ENCODE measurements around the gene PIEZO1.

PIEZO1 gene

DNA sequence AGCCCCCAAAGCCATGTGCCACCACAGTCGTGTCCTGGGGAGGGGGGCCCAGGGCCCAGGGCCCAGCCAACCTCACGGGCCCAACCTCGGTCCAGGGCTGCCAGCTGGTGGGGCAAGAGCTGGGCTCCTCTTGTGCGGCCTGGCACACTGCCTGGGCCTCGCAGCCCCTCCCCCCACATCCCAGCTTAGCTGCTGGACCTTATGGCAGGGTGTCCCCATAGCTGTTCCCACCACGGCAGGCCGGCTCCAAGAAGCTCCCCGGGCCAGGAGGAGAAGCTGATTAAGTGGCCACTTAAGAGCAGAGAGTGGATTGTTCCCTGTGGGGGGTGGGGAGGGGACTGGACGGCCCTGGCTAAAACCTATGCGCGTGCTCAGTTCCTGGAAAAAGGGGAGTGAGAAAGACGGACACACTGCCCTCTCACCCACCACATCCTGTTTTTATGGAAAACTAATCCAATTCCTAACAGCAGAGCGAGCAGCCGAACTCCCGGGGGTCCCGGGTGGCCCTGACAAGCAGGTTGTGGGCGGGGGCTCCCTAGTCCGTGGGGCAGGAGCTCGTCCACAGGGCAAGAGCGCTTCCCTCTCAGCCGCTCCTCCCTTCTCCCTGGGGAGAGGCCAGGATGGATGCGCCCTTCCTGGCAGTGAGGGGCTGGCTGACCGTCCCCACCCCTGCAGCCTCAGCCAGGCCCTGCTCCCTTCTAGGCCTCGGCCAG, 16.8 kb downstream of the PIEZO1 start:
- peak overlapping the region; percentile 74 for H3K27ac ChIP-seq

DNA sequence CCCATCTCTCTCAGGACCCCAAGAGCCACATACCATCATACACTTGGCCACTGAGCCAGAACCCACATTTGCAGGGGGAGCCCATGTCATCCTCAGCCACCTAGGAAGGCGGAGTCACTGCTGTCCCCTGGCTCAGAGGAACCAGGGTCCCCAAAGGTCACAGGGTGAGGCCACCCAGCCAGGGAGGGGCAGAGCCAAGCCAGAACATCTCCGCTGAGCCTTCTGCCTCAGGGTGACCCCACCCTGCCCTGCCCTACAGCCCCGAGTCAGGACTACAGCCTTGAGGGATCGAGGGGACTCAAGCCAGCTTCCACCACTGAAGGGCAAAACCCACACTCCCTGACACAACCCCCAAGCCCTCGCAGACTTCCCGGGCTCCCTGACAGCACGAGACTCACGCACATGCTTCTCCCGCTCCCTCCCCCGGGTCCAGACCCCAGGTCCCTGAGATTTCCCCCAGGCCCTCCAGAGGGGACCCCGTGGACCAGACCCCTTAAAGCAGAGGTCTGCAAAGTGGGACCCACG, 17.4 kb downstream of the PIEZO1 start:
- no peak overlapping the region for H3K27ac ChIP-seq
- TF ChIP-seq, protein P1, sequence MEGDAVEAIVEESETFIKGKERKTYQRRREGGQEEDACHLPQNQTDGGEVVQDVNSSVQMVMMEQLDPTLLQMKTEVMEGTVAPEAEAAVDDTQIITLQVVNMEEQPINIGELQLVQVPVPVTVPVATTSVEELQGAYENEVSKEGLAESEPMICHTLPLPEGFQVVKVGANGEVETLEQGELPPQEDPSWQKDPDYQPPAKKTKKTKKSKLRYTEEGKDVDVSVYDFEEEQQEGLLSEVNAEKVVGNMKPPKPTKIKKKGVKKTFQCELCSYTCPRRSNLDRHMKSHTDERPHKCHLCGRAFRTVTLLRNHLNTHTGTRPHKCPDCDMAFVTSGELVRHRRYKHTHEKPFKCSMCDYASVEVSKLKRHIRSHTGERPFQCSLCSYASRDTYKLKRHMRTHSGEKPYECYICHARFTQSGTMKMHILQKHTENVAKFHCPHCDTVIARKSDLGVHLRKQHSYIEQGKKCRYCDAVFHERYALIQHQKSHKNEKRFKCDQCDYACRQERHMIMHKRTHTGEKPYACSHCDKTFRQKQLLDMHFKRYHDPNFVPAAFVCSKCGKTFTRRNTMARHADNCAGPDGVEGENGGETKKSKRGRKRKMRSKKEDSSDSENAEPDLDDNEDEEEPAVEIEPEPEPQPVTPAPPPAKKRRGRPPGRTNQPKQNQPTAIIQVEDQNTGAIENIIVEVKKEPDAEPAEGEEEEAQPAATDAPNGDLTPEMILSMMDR (IDR thresholded peaks at IDR 0.05), result no peak
- TF ChIP-seq ZFX (IDR thresholded peaks at IDR 0.05; ENCODE audit: borderline replicate concordance), result no peak

More for the DNA sequence above, 16.8 kb downstream of the PIEZO1 start:
- no peak for TF ChIP-seq ZFX (IDR thresholded peaks at IDR 0.05; ENCODE audit: borderline replicate concordance)
- TF ChIP-seq, protein P1 (IDR thresholded peaks at IDR 0.05), result no peak

DNA sequence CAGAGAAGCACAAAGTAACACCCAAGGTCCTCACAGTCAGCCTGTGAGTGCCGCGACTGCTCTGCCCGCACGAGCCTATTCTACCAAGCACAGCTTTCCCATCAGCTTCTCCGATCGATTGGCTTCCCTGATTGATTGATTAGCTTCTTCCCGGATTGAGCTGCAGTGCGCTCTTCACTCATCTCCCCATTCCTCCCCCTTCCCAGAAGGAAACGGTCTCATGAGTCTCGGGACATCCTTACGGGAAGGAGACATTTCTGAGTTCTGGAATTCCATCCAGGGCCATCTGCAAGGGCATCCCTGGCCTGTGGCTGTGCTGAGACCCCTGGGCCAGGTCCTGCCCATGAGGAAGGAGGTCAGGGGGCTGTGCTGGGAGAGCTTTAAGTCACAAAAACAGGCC, 18.0 kb downstream of the PIEZO1 start:
- 0 out of 2 replicates have a peak overlapping the region, but pooled peaks have one; percentile 15 for H3K27ac ChIP-seq
- no peak for TF ChIP-seq ZFX (IDR thresholded peaks at IDR 0.05; ENCODE audit: borderline replicate concordance)
- TF ChIP-seq, protein P1 (IDR thresholded peaks at IDR 0.05), result no peak

DNA sequence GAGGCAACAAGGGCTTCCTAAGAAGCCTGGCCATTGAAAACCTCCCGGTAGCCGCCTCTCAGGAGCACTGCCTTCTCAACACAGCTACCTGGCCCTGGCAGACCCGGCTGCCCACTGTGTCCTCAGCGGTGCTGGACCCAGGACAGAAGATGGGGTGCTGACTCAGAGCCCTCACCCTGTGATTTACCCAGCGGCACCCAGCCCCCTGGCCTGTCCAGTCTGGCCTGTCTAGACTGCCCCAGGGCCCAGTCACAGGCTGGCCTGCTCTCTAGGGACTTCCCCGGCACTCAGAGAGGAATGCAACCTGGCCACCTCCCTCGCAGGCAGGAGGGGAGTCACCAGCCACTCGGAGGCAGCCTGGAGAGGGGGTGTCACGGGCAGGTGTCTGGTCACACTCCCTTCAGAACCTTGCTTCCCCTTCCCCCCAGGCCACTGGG, 20.1 kb downstream of the PIEZO1 start:
- TF ChIP-seq ZFX (IDR thresholded peaks at IDR 0.05; ENCODE audit: borderline replicate concordance), result no peak
- TF ChIP-seq, protein P1 (IDR thresholded peaks at IDR 0.05), result no peak
- H3K27ac ChIP-seq, result peak overlapping the region; percentile 94

DNA sequence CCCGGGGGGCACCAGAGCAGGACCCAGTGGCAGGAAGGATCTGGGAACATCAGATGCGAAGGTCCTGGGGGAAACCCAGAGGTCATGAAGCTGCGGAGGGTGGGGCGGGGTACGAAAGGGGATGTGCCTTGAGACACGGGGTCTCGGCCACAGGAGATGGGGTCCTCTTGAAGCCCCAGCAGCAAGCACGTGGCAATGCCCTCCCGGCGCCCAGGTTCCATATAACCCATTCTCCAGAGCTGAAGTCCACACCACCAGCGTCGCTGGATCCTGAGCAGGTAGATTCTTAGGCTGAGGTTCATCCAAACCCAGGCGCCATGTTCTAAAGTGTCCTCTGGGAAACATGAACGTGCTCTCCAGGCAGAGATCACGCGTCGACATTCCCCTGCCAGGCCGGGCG, 20.9 kb downstream of the PIEZO1 start:
- no peak for TF ChIP-seq ZFX (IDR thresholded peaks at IDR 0.05; ENCODE audit: borderline replicate concordance)
- TF ChIP-seq, protein P1 (IDR thresholded peaks at IDR 0.05), result no peak
- H3K27ac ChIP-seq, result peak overlapping the region; percentile 94

DNA sequence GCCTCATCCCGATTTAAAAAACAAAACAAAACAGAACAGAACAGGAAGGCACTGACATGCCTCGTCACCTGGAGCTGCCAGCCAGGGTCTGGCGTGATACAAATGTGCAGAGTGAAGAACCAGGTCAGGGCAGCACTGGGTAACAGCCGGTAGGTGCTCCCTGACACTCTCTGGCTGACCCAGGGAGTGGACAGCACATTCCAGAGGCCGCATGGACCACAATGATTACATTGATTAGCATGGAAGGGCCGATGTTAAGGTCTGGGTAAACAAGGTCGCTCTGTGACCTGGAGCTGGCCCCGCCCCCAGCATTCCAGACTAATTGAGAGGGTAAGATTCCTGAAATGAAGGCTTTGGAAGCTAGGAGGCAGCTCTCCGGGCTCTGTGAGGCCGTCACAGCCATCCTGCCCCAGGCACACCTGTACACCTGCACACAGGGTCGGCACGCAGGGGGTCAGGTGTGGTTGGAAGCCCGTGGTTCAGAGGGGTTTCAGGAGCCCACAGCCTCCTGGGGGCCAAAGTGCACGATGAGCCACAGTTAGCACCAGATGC, 21.4 kb downstream of the PIEZO1 start:
- peak overlapping the region; percentile 94 for H3K27ac ChIP-seq

More for the DNA sequence above, 21.4 kb downstream of the PIEZO1 start:
- TF ChIP-seq, protein P1 (IDR thresholded peaks at IDR 0.05), result peak; percentile 53
- TF ChIP-seq ZFX (IDR thresholded peaks at IDR 0.05; ENCODE audit: borderline replicate concordance), result no peak

Measured in 22Rv1 (cell line).